ENCODE data around the gene PDLIM1.

The PDLIM1 gene

DNA sequence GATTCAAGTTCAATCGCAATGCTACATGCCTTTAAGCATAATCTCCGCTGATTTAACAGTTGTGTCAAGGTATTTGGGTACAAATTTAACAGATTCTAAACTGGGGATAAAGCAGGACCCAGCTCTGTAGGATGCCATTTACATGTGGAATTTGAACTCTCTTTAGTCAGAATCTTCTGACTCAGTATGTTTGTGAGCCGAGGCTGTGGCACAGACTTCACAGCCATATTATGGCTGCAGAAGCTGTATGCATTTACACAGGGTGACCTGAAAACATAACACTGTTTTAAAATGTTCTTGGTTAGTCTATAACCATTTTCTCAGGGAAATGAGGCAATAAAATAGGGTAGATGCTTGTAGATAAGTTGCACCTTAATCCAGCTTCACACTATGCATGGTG lies 8.7 kb downstream of the PDLIM1 start:
- Histone ChIP-seq H2AFZ (ENCODE audit: low read length) (no peak overlapping the region), H3K4me1 (ENCODE audit: control insufficient read depth in 2 of 2, insufficient read depth in 1 of 2, low read depth in 1 of 2, low read length in 2 of 2) (peaks cover 0 to 7% of the 10 kb centered on the region in 2 donors), H4K91ac (ENCODE audit: low read depth, low read length, poor library complexity) (no peak overlapping the region), H3K23ac (ENCODE audit: low read depth, low read length, poor library complexity) (no peak overlapping the region), H2BK15ac (ENCODE audit: low read length) (no peak overlapping the region), H2AK5ac (ENCODE audit: low read depth, low read length) (no peak overlapping the region), H3K9me3 (replicated peaks in 1 of 2; ENCODE audit: control insufficient read depth in 2 of 2, insufficient read depth in 1 of 2, low read depth in 1 of 2, low read length in 2 of 2) (no peaks in the 10 kb centered on the region), H2BK5ac (ENCODE audit: low read length) (no peak overlapping the region), H4K8ac (ENCODE audit: low read depth, low read length) (no peak overlapping the region), H3K9ac (ENCODE audit: low read depth, low read length, poor library complexity) (no peak overlapping the region), H3K18ac (ENCODE audit: low read length) (no peak overlapping the region), H3K4me2 (ENCODE audit: insufficient read depth, low read length, poor library complexity, severe bottlenecking) (no peak overlapping the region), H3K36me3 (replicated peaks in 1 of 2; ENCODE audit: control insufficient read depth in 2 of 2, insufficient read depth in 2 of 2, low read length in 2 of 2) (no peaks in the 10 kb centered on the region), H2BK12ac (ENCODE audit: low read length) (no peak overlapping the region), H3K4me3 (ENCODE audit: low read length in 2 of 2) (no peak overlapping the region), H3K4ac (ENCODE audit: low read length) (no peak overlapping the region), H3K27me3 (ENCODE audit: control insufficient read depth in 3 of 3, insufficient read depth in 3 of 3, low read depth in 1 of 3, low read length in 3 of 3) (peaks cover 0 to 29% (median 0%) of the 10 kb centered on the region in 3 experiments), H3K79me1 (ENCODE audit: low read depth, low read length) (no peaks in the 10 kb centered on the region), H2BK120ac (ENCODE audit: low read depth, low read length) (no peak overlapping the region), H3K14ac (ENCODE audit: low read length) (no peak overlapping the region), H3K27ac (replicated peaks; ENCODE audit: low read length) (no peak overlapping the region)
- DNase-seq (ENCODE audit: low spot score): no peak
- no CpG with 5 or more reads among the region's 3 CpGs for whole genome bisulfite sequencing, 2 donors (ENCODE audit: extremely low coverage in 2 of 2, insufficient read length in 2 of 2, insufficient replicate concordance in 1 of 2)

DNA sequence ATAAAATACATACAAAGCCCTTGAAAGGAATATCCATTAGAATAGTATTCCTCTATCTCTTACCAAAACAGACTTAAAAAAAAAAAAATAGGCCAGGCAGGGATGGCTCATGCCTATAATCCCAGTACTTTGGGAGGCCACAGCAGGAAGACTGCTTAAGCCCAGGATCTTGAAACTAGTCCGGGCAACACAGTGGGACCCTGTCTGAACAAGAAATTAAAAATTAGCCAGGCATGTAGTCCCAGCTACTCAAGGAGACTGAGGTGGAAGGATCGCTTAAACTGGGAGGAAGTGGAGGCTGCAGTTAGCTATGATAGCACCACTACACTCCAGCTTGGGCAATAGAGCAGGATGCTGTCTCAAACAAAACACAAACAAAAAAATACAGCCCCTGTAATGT lies 9.6 kb downstream of the PDLIM1 start:
- no CpG with 5 or more reads among the region's 2 CpGs for WGBS, 2 donors (ENCODE audit: extremely low coverage in 2 of 2, insufficient read length in 2 of 2, insufficient replicate concordance in 1 of 2)
- Histone ChIP-seq H2BK120ac (ENCODE audit: low read depth, low read length) (no peak overlapping the region), H3K9me3 (replicated peaks in 1 of 2; ENCODE audit: control insufficient read depth in 2 of 2, insufficient read depth in 1 of 2, low read depth in 1 of 2, low read length in 2 of 2) (no peaks in the 10 kb centered on the region), H3K4me1 (ENCODE audit: control insufficient read depth in 2 of 2, insufficient read depth in 1 of 2, low read depth in 1 of 2, low read length in 2 of 2) (peaks cover 0 to 7% of the 10 kb centered on the region in 2 donors), H3K79me1 (ENCODE audit: low read depth, low read length) (no peaks in the 10 kb centered on the region), H3K14ac (ENCODE audit: low read length) (no peak overlapping the region), H3K27me3 (ENCODE audit: control insufficient read depth in 3 of 3, insufficient read depth in 3 of 3, low read depth in 1 of 3, low read length in 3 of 3) (peaks cover 0 to 20% (median 0%) of the 10 kb centered on the region in 3 experiments), H4K91ac (ENCODE audit: low read depth, low read length, poor library complexity) (no peak overlapping the region), H2BK5ac (ENCODE audit: low read length) (no peak overlapping the region), H2AK5ac (ENCODE audit: low read depth, low read length) (no peak overlapping the region), H2BK15ac (ENCODE audit: low read length) (no peak overlapping the region), H3K4me3 (ENCODE audit: low read length in 2 of 2) (no peak overlapping the region), H3K27ac (replicated peaks; ENCODE audit: low read length) (no peak overlapping the region), H3K23ac (ENCODE audit: low read depth, low read length, poor library complexity) (no peak overlapping the region), H3K4me2 (ENCODE audit: insufficient read depth, low read length, poor library complexity, severe bottlenecking) (no peak overlapping the region), H3K9ac (ENCODE audit: low read depth, low read length, poor library complexity) (no peak overlapping the region), H3K4ac (ENCODE audit: low read length) (no peak overlapping the region), H3K36me3 (replicated peaks in 1 of 2; ENCODE audit: control insufficient read depth in 2 of 2, insufficient read depth in 2 of 2, low read length in 2 of 2) (no peaks in the 10 kb centered on the region), H3K18ac (ENCODE audit: low read length) (no peak overlapping the region), H4K8ac (ENCODE audit: low read depth, low read length) (no peak overlapping the region), H2AFZ (ENCODE audit: low read length) (no peak overlapping the region), H2BK12ac (ENCODE audit: low read length) (no peak overlapping the region)
- no peak for DNase-seq (ENCODE audit: low spot score)

DNA sequence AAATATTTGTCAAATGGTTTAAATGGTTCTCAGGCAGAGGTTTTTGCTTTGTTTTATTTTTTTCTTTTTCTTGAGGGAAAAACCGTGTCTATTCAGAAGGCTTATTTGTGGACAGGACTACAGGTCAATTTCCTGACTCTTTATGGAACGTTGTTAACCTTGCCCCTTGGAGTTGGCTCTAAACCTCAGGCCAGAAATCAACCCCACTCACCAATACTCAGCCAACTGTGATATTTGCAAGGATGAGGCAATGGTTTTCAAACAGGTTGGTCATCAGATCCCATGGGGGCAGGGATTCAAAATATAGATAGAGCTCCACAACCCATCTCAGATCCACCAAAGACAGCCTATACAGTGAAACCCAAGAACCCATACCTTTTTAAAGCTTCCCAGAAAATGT lies 10.2 kb downstream of the PDLIM1 start:
- no peak overlapping the region for H3K4me2 ChIP-seq (ENCODE audit: insufficient read depth, low read length, poor library complexity, severe bottlenecking)
- H2BK12ac ChIP-seq (ENCODE audit: low read length): no peak overlapping the region
- peaks cover 0 to 15% (median 0%) of the 10 kb centered on the region in 3 experiments for H3K27me3 ChIP-seq (ENCODE audit: control insufficient read depth in 3 of 3, insufficient read depth in 3 of 3, low read depth in 1 of 3, low read length in 3 of 3)
- no peak overlapping the region for H3K27ac ChIP-seq (replicated peaks; ENCODE audit: low read length)
- H4K91ac ChIP-seq (ENCODE audit: low read depth, low read length, poor library complexity): no peak overlapping the region
- no peak overlapping the region for H3K18ac ChIP-seq (ENCODE audit: low read length)
- no peak overlapping the region for H3K4ac ChIP-seq (ENCODE audit: low read length)
- no peak overlapping the region for H2AK5ac ChIP-seq (ENCODE audit: low read depth, low read length)
- no peak overlapping the region for H3K14ac ChIP-seq (ENCODE audit: low read length)
- no peak overlapping the region for H2AFZ ChIP-seq (ENCODE audit: low read length)
- WGBS, 2 donors (ENCODE audit: extremely low coverage in 2 of 2, insufficient read length in 2 of 2, insufficient replicate concordance in 1 of 2): no CpG with 5 or more reads among the region's 2 CpGs
- peaks cover 0 to 7% of the 10 kb centered on the region in 2 donors for H3K4me1 ChIP-seq (ENCODE audit: control insufficient read depth in 2 of 2, insufficient read depth in 1 of 2, low read depth in 1 of 2, low read length in 2 of 2)
- H4K8ac ChIP-seq (ENCODE audit: low read depth, low read length): no peak overlapping the region
- no peak overlapping the region for H2BK120ac ChIP-seq (ENCODE audit: low read depth, low read length)
- H2BK15ac ChIP-seq (ENCODE audit: low read length): no peak overlapping the region
- H2BK5ac ChIP-seq (ENCODE audit: low read length): no peak overlapping the region
- no peaks in the 10 kb centered on the region for H3K9me3 ChIP-seq (replicated peaks in 1 of 2; ENCODE audit: control insufficient read depth in 2 of 2, insufficient read depth in 1 of 2, low read depth in 1 of 2, low read length in 2 of 2)
- H3K36me3 ChIP-seq (replicated peaks in 1 of 2; ENCODE audit: control insufficient read depth in 2 of 2, insufficient read depth in 2 of 2, low read length in 2 of 2): no peaks in the 10 kb centered on the region
- no peak overlapping the region for H3K4me3 ChIP-seq (ENCODE audit: low read length in 2 of 2)
- H3K23ac ChIP-seq (ENCODE audit: low read depth, low read length, poor library complexity): no peak overlapping the region
- no peaks in the 10 kb centered on the region for H3K79me1 ChIP-seq (ENCODE audit: low read depth, low read length)
- H3K9ac ChIP-seq (ENCODE audit: low read depth, low read length, poor library complexity): no peak overlapping the region
- DNase-seq (ENCODE audit: low spot score): no peak

DNA sequence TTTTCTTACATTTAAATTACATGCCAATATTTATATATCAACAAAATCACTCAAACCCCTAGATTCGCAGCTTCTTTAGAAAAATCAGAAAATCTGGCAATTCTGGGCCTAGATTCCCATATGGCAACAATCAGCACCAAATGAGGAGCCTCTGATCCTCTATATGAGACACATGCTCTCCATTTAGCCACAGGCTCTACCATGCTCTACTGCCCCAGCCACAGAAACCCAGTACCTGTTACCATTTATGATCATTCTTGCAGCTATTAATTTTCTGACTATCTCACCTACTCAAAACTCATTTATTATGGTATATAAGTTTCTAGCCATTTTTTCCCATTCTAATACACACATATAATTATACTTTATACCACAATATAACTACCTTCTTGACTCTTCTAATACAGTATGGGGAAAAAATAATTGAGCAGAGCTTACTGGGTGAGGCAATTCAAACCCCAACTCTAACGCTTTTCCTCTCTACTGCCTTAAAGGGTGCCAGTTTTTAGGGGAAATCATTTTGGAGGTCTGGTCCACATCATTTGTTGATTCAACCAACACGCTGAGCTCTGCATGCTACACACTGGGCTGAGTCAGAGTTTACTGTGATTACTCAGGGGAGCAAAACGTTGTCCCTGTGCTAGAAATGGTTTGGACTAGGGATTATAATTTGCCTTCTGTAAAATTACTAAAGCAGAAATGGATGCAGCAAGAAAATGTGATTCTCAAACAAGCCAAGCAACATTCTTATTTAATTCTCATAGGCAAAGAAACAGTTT lies 11.6 kb downstream of the PDLIM1 start:
- H3K18ac ChIP-seq (ENCODE audit: low read length): no peak overlapping the region
- H3K9me3 ChIP-seq (replicated peaks in 1 of 2; ENCODE audit: control insufficient read depth in 2 of 2, insufficient read depth in 1 of 2, low read depth in 1 of 2, low read length in 2 of 2): no peaks in the 10 kb centered on the region
- no peak overlapping the region for H3K23ac ChIP-seq (ENCODE audit: low read depth, low read length, poor library complexity)
- H4K91ac ChIP-seq (ENCODE audit: low read depth, low read length, poor library complexity): no peak overlapping the region
- peaks cover 0 to 7% of the 10 kb centered on the region in 2 donors for H3K4me1 ChIP-seq (ENCODE audit: control insufficient read depth in 2 of 2, insufficient read depth in 1 of 2, low read depth in 1 of 2, low read length in 2 of 2)
- H3K36me3 ChIP-seq (replicated peaks in 1 of 2; ENCODE audit: control insufficient read depth in 2 of 2, insufficient read depth in 2 of 2, low read length in 2 of 2): no peaks in the 10 kb centered on the region
- WGBS, 2 donors (ENCODE audit: extremely low coverage in 2 of 2, insufficient read length in 2 of 2, insufficient replicate concordance in 1 of 2): no CpG with 5 or more reads among the region's 4 CpGs
- H2AFZ ChIP-seq (ENCODE audit: low read length): no peak overlapping the region
- peaks cover 0 to 7% (median 0%) of the 10 kb centered on the region in 3 experiments for H3K27me3 ChIP-seq (ENCODE audit: control insufficient read depth in 3 of 3, insufficient read depth in 3 of 3, low read depth in 1 of 3, low read length in 3 of 3)
- no peak overlapping the region for H3K4me2 ChIP-seq (ENCODE audit: insufficient read depth, low read length, poor library complexity, severe bottlenecking)
- H2BK15ac ChIP-seq (ENCODE audit: low read length): no peak overlapping the region
- no peak overlapping the region for H3K4ac ChIP-seq (ENCODE audit: low read length)
- no peak overlapping the region for H3K27ac ChIP-seq (replicated peaks; ENCODE audit: low read length)
- H2AK5ac ChIP-seq (ENCODE audit: low read depth, low read length): no peak overlapping the region
- H3K4me3 ChIP-seq (ENCODE audit: low read length in 2 of 2): no peak overlapping the region
- no peak overlapping the region for H3K9ac ChIP-seq (ENCODE audit: low read depth, low read length, poor library complexity)
- no peaks in the 10 kb centered on the region for H3K79me1 ChIP-seq (ENCODE audit: low read depth, low read length)
- no peak overlapping the region for H2BK5ac ChIP-seq (ENCODE audit: low read length)
- H3K14ac ChIP-seq (ENCODE audit: low read length): no peak overlapping the region
- DNase-seq (ENCODE audit: low spot score): no peak
- no peak overlapping the region for H4K8ac ChIP-seq (ENCODE audit: low read depth, low read length)
- no peak overlapping the region for H2BK120ac ChIP-seq (ENCODE audit: low read depth, low read length)
- no peak overlapping the region for H2BK12ac ChIP-seq (ENCODE audit: low read length)
